Breast epithelium (tissue), 3 donors: ENCODE data around the gene CPEB1.

ENCODE experiments used
- POLR2A ChIP-seq: fragments of 450-650 bp; IDR thresholded peaks from one replicate; pipeline ENCODE4 v1.6.1; 2016; ENCODE audit warnings: antibody characterized with exemption, mild to moderate bottlenecking, moderate library complexity
- POLR2AphosphoS5 ChIP-seq, 3 donors: sonication (generic); formaldehyde crosslinking; IDR thresholded peaks; one replicate each; pipeline ENCODE4 v1.6.1; 2017; ENCODE audit warnings: antibody characterized with exemption in 3 of 3
- TF ChIP-seq, protein P1 (sequence below), 3 donors: fragments of 450-650 bp; IDR thresholded peaks; one replicate each; pipeline ENCODE4 v1.5.1; 2016 to 2017; ENCODE audit warnings: antibody characterized with exemption in 3 of 3, mild to moderate bottlenecking in 3 of 3, moderate library complexity in 3 of 3

DNA sequence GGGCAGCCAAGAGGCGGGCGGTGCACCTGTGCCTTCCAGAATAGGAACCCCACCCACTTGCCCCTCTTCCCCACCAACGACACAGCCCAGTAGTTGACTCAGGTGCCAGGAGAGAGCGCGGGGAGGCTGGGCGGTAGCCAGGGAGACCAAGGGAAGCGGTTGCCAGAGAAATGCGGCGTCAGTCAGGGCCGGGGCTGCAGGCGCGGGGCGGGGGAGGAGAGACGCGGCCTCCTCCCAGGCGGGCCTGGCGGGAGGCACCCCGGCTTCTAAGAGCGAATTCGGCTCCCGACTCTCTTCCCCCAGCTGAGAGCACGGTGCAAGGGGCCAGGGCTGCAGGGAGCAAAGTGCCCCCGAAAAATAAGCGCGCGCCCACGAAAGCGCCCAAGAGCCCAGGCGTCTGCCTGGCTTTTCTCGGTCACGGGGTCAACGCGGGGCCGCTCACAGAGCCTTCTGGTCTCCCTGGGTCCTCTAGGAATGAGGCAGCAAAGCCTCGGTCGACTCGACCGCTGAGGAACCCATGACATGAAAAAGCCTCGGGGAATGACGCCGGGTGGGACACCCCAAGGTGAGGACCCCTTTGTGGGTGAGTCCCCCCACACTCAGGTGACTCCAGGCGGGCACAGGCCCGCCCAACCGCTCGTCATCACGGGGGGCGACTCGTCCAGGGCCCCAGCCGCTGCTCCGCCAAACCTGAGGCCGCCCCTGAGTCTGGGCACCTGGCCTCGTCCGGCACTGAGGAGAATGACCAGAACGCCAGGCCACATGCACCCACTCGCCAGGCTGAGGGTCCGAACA is 716 bp downstream of the CPEB1 start:
- TF ChIP-seq, protein P1, sequence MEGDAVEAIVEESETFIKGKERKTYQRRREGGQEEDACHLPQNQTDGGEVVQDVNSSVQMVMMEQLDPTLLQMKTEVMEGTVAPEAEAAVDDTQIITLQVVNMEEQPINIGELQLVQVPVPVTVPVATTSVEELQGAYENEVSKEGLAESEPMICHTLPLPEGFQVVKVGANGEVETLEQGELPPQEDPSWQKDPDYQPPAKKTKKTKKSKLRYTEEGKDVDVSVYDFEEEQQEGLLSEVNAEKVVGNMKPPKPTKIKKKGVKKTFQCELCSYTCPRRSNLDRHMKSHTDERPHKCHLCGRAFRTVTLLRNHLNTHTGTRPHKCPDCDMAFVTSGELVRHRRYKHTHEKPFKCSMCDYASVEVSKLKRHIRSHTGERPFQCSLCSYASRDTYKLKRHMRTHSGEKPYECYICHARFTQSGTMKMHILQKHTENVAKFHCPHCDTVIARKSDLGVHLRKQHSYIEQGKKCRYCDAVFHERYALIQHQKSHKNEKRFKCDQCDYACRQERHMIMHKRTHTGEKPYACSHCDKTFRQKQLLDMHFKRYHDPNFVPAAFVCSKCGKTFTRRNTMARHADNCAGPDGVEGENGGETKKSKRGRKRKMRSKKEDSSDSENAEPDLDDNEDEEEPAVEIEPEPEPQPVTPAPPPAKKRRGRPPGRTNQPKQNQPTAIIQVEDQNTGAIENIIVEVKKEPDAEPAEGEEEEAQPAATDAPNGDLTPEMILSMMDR (IDR thresholded peaks at IDR 0.05) = no peak
- TF ChIP-seq POLR2A = no peak
- TF ChIP-seq POLR2AphosphoS5 (IDR thresholded peaks at IDR 0.05) = no peak
